RKO (cell line): ENCODE measurements around the gene IL1A.

ENCODE experiments used
- DNase-seq: peaks from one replicate; pipeline ENCODE4 v3.0.0-alpha.2; 2016; ENCODE audit warnings: low spot score

The IL1A gene

GRCh38 chr2:112792419-112792818, 8.1 kb upstream of the IL1A start:
- no peak for DNase-seq

DNA sequence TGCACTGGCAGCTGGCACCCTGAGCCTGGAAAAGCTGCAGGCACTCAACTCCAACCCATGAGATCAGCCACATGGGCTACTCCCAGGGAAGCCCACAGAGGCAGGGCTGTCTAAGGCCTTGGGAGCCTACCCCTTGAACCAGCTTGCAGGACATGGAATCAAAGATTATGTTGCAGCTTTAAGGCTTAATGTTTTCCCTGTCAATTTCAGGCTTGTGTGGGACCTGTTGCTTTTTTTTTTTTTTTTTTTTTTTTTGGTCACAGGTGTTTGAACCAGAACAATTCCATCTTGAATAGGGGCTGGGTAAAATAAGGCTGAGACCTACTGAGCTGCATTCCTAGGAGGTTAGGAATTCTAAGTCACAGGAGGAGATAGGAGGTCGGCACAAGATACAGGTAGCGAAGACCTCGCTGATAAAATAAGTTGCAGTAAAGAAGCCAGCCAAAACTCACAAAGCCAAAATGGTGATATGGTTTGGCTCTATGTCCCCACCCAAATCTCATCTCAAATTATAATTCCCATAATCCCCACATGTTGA, 7.5 kb upstream of the IL1A start:
- DNase-seq: no peak

- no peak for DNase-seq
Measured at GRCh38 chr2:112791019-112791418, 6.7 kb upstream of the IL1A start.

DNA sequence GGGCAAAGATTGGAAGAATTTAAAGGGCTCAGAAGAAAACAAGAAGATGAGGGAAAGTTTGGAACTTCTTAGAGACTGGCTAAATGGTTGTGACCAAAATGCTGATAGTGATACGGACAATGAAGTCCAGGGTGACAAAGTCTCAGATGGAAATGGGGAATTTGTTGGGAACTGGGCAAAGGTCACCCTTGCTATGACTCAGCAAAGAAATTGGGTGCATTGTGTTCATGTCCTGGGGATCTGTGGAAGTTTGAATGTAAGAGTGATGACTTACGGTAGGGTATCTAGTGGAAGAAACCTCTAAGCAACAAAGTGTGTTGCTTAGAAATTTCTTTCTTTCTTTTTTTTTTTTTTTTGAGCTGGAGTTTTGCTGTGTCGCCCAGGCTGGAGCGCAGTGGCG, 6.0 kb upstream of the IL1A start:
- DNase-seq: no peak

GRCh38 chr2:112789186-112789585, 4.9 kb upstream of the IL1A start:
- no peak for DNase-seq

- no peak for DNase-seq
Measured at GRCh38 chr2:112788653-112789052, 4.4 kb upstream of the IL1A start.

DNA sequence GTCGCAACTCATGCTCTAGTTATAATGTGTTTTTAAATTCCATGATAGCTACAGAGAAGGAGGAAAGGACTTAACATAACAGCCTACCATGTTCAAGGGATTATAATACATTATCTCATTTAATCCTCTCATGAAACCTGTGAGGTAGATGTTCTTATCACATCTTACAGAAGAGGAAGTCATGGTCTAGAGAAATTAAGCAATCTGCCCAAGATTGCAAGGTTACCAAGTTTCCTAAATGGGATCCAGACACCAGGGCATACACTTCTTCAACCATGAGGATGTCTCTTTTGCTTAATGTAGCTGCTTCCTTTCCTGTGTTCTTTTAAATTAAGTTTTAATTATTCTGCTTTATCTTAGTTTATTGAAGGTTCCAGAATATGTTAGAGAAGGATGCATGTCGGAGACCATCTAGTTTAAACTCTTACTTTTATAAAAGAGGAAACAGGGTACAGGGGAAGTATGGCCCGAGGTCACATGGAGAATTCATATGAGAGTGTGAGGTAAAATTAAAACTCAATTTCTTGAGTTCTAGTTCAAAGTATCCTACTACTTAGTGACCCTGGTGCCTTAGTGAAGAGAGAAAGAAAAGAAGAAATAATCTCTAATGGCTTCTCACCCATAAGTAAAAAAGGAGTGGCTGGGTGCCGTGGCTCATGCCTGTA, 3.6 kb upstream of the IL1A start:
- DNase-seq: no peak

DNA sequence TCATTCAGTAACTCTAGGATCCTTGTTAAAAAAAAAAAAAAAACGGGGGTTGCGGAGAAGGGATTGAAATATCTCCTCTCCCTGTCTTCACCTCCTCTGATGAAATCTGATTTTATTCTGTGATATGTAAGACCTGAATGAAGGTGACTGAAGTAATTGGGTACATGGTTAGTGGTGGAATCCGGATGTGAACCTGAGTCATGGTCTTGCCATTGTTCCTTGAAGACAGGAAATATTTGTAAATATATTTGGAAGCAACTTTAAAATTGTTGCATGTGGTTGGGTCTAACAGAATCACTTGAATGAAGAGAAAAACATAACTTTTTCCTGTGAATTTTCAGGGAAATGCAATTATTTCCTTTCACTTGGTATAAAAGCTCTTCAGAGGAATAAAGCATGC, 3.0 kb upstream of the IL1A start:
- DNase-seq: no peak

GRCh38 chr2:112783187-112783714, 1.0 kb downstream of the IL1A start:
- DNase-seq: no peak

DNA sequence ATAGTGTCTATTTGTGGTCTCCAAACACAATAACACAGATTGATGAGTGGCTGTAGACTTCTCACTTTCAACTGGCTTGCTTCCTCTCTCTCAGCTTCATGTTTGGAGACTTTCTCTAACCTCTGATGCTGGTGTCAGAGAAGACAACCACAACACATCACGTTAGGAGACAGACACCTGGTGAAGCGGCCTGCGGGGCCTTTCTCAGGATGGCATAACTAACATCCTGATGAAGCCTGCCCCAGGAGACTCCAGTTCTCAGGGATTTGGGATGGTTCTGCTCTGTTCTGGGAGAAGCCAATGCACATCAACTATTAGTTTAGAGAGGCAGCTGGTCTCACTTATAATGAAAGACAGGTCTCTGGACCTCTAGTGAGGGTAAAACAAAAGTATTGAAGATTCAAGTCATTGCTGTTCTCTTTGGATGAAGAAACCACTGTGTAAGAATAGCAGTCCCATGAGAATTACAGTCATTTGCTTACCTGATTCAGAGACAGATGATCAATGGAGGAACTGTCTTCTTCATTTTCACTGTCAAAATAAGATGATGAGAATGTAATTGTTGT, 2.0 kb downstream of the IL1A start:
- no peak for DNase-seq

GRCh38 chr2:112779598-112779997, 4.7 kb downstream of the IL1A start:
- no peak for DNase-seq

GRCh38 chr2:112777036-112777435, 7.3 kb downstream of the IL1A start:
- no peak for DNase-seq

- DNase-seq: no peak
Measured at GRCh38 chr2:112776113-112776512, 8.2 kb downstream of the IL1A start.

DNA sequence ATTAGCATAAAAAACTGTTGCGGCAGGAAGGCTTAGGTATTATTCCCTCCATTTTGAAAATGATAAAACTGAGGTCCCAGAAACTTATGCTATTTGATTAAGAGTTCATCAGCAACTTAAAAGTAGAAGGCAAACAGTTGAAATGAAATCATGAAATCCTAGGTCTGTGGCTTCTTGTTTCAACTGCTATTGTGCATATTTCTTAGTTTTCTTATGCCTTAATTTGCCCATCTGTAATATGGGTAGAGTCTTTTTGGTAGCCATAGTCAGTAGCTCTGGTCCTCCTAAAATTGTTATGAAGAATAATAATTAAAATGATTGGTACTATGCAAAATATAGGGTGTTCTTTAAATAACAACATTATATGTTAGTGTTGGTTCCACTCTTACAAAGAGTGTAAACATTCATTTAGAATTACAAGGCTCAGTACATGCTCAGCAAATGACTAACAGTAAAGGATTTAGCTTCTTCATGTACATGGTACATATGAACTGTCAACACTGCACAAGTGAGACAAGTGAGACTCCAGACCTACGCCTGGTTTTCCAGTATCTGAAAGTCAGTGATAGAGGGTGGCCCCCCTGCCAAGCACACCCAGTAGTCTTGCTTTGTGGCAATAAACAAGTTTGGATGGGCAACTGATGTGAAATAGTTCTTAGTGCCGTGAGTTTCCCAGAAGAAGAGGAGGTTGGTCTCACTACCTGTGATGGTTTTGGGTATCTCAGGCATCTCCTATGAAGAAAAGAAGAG, 9.6 kb downstream of the IL1A start:
- DNase-seq: no peak

GRCh38 chr2:112773556-112773955, 10.7 kb downstream of the IL1A start:
- no peak for DNase-seq

- DNase-seq: no peak
Measured at GRCh38 chr2:112772911-112773475, 11.3 kb downstream of the IL1A start.

DNA sequence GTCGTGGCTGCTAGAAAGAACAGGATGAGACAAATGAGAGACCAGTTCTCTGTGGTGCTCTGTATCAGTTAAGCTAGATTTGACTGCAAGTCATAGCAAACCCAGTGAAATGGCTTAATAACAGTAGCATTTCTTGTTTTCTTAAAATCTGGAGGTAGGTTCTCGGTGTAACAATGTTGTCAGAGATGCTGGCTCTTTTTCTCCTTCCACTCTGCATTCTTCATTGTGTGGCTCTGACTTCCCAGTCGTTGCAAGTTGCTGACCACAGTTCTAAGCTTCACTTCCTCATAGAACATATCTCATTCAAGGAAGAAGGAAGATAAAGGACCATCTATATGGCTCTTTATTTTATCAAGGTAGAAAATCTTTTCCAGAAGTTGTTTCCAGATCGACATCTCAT, 12.0 kb downstream of the IL1A start:
- no peak for DNase-seq

DNA sequence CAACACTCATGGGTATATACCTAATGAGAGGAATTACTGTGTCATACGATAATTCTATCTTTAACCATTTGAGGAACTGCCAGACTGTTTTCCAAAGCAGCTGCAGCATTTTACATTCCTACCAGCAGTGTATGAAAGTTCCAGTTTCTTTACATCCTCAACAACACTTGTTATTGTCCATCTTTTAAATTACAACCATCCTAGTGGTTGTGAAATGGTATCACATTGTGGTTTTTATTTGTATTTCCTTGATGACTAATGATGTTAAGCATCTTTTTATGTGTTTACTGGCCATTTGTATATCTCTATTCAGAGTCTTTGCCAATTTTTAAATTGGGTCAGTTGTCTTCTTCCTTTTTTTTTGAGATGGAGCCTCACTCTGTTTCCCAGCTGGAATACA, 15.9 kb downstream of the IL1A start:
- peak; percentile 35 for DNase-seq

DNA sequence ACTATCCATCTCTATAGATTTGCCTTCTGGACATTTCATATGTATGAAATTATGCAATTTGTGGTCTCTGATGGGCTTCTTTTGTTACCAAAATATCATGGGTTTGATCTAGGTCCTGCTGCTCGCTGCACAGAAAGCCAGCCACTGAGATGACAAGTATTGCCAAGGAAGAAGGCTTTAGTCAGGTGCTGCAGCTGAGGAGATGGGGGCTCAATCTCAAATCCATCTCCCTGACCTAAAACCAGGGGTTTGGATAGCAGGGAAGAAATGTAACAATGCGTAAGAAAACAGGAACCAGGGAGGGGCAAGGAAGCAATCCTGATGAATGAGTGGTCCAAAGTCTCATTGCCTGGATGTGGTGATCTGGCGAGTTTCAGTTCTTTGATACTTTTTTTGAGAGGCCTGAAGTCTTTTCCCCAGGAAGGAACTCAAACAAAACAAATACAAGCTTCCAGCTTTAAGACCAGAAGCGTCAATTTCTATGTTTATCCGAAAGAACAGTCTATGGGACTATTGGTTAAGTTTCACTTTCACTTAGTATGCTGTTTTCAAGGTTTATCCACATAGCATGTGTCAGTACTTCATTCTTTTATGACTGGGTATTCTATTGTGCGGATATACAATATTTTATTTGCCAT, 16.5 kb downstream of the IL1A start:
- no peak for DNase-seq

GRCh38 chr2:112765251-112765650, 19.0 kb downstream of the IL1A start:
- peak; percentile 29 for DNase-seq

GRCh38 chr2:112764071-112765044, 19.9 kb downstream of the IL1A start, which contains the start of gene CKAP2L:
Gene CKAP2L (minus strand): TSS chr2:112764609. CDS start chr2:112764598, 11 bp downstream.
- peak; percentile 97 for DNase-seq
